ENCODE measurements around the gene AP2S1.

GRCh38 chr19:46892252-46893179 lies 41.9 kb upstream of the AP2S1 start:
- TF ChIP-seq POLR2AphosphoS5 (IDR thresholded peaks at IDR 0.05; ENCODE audit: low read depth, low read length) = no peak
- TF ChIP-seq TAF1 (IDR thresholded peaks at IDR 0.05; ENCODE audit: borderline replicate concordance, insufficient read depth, low read length) = no peak

Data from PFSK-1 (cell line).